Tibial nerve (tissue), 4 donors: Measurements from ENCODE around the gene GLS.

Experiments used
- CTCF ChIP-seq, 5 experiments: fragments of 200-600 bp in 3 of 5; fragments of 450-650 bp in 2 of 5; sonication (generic) in 3 of 5; IDR thresholded peaks; one replicate each; pipeline ENCODE4 v1.5.1; 2016 to 2019; ENCODE audit warnings: antibody characterized with exemption in 5 of 5, mild to moderate bottlenecking in 3 of 5, moderate library complexity in 2 of 5
- EP300 ChIP-seq, 2 donors: sonication (generic); formaldehyde crosslinking; IDR thresholded peaks; one replicate each; pipeline ENCODE4 v1.6.1; 2017; ENCODE audit warnings: antibody characterized with exemption in 2 of 2, mild to moderate bottlenecking in 1 of 2

- TF ChIP-seq EP300 (IDR thresholded peaks at IDR 0.05) (no peak), CTCF (IDR thresholded peaks at IDR 0.05) (no peak)
Observed at GRCh38 chr2:190888449-190888848, 7.8 kb downstream of the GLS start.
